GM19463 (cell line): ENCODE results near the gene MLLT10.
"Not testable (repeated sequence)": the region's sequence is repeated elsewhere in the genome, so short reads cannot be mapped to it uniquely, and the experiment has no call there.

Experiments
- ATAC-seq: cut with Tn5 transposase; IDR thresholded peaks from one replicate; pipeline ENCODE4 v1.9.1; 2021; ENCODE audit warnings: mild to moderate bottlenecking, moderate library complexity; ENCODE audit not compliant: unreplicated experiment

The MLLT10 gene

GRCh38 chr10:21628023-21628422 lies 94.0 kb downstream of the MLLT10 start:
- no peak for ATAC-seq

DNA sequence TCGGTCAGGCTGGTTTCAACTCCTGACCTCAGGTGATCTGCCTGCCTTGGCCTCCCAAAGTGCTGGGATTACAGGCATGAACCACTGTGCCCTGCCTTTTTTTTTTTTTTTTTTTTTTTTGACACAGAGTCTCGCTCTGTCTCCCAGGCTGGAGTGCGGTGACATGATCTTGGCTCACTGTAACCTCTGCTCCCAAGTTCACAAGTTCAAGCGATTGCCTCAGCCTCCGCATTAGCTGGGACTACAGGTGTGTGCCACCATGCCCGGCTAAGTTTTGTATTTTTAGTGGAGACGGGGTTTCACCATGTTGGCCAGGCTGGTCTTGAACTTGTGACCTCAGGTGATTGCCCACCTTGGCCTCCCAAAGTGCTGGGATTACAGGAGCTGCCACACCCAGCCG lies 94.6 kb downstream of the MLLT10 start:
- not testable (repeated sequence) for ATAC-seq

GRCh38 chr10:21634599-21635365 lies 100.8 kb downstream of the MLLT10 start:
- ATAC-seq: no peak

DNA sequence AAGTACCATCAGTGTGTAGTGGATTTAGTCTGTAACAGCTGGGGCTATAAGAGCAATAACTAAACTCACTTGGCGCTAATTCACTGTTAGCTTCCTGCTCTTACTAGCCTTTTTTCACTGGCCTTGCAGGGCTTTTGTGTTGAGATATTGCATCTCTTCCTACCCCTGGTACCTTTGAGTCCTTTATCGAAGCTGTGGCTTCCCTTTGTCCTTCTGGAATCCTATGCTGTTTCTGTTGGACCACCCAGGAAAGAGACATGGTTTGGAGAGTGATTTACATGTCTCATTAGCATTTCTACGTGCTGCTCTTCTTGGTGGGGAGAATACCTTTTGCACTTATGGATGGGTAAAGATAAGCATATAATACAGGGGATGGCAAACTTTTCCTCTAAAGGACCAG lies 103.8 kb downstream of the MLLT10 start:
- ATAC-seq: no peak

GRCh38 chr10:21638681-21639080 lies 104.6 kb downstream of the MLLT10 start:
- no peak for ATAC-seq

DNA sequence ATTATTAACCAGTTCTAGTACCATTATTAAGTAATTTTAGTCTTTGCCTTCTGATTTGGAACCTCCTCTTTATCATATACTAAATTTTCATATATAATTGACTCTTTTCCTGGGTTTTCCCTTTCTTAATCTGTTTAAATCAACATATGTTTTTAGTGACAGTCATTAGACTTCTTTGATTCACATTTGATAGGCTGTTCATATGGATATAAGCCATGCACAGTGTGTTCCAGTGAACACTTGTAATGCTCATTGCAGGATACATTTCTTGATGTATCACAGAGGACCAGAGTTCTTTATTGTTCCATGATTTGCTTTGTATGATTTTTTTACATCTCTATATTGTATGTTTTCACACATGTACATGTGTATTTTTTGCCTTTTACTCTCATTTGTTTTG lies 114.0 kb downstream of the MLLT10 start:
- no peak for ATAC-seq

GRCh38 chr10:21649454-21649872 lies 115.4 kb downstream of the MLLT10 start:
- ATAC-seq: no peak

- no peak for ATAC-seq
These were observed 116.3 kb downstream of the MLLT10 start for GRCh38 chr10:21650353-21650752.

- no peak for ATAC-seq
These were observed 121.2 kb downstream of the MLLT10 start for GRCh38 chr10:21655236-21655635.

- ATAC-seq: no peak
These were observed 121.7 kb downstream of the MLLT10 start for GRCh38 chr10:21655687-21656086.

DNA sequence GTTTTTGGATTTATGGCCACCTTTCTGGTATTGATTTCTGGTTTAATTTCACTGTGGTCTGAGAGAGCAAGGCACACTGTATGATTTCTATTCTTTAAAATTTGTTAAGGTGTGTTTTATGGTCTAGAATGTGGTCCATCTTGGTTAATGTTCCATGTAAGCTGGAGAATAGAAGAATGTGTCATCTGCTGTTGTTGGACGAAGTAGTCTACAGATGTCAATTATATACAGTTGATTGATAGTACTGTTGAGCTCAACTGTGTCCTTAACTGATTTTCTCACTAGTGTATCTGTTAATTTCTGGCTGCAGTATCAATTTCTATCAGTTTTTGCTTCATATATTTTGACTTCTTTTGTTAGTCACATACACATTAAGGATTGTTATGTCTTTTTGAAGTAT lies 127.1 kb downstream of the MLLT10 start:
- no peak for ATAC-seq

- ATAC-seq: no peak
These were observed 127.9 kb downstream of the MLLT10 start for GRCh38 chr10:21661935-21662334.

DNA sequence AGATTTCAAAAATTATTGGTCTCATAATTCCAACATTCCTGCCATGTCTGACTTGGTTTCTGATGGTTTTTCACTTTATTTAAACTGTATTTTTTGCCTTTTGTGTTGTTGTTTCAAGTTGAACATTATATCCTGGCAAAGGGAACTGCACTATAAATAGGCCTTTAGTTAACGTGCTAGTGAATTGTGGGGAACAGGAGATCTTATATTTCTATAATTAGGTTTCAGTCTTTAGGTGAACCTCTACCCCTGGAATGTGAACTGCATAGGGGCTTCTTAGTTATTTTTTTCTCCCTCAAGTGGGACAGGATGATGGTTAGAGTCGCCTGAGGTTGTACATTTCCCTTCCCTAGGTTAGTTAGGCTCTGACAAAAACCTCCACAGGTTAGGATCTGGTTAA lies 128.6 kb downstream of the MLLT10 start:
- no peak for ATAC-seq

GRCh38 chr10:21668831-21669230 lies 134.8 kb downstream of the MLLT10 start:
- no peak for ATAC-seq

DNA sequence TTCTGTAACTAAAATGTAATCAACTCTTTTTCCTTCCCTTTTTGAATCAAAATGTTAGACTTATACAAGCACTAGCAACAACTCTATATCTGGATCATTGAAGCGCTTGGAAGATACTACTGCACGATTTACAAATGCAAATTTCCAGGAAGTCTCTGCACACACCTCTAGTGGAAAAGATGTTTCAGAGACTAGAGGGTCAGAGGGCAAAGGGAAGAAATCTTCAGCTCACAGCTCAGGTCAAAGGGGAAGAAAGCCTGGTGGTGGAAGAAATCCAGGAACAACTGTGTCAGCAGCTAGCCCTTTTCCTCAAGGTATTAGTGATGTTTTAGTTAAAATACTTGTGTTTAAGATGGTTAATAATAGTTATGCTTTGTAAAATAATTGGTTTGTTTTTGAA lies 136.4 kb downstream of the MLLT10 start:
- no peak for ATAC-seq

DNA sequence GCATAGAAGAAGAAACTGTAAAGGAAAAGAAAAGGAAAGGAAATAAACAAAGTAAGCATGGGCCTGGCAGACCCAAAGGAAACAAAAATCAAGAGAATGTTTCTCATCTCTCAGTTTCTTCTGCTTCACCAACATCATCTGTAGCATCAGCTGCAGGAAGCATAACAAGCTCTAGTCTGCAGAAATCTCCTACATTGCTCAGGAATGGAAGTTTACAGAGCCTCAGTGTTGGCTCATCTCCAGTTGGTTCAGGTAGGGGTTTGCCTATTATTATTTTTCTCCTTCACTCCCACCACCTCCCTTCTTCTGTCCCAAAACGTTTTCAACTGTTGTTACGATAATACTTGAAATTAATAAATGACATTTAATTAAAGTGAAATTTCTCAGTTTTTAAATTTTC lies 139.6 kb downstream of the MLLT10 start:
- no peak for ATAC-seq

GRCh38 chr10:21675157-21675796 lies 141.2 kb downstream of the MLLT10 start:
- no peak for ATAC-seq

DNA sequence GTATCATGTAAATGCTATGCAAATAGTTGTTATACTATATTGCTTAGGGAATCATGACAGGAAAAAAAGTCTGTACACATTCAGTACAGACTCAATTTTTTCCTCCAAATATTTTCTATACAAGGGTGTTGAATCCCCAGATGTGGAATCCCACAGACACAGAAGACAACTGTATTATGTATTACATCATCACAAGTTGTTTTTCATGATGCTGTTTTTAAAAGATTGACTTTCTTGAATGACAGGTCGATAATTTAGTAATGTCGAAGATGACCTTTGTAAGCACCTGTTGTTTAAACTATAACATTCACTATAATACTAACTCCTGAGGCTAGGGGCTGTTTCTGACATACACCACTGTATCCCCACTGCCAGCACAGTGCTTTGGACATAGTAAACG lies 143.5 kb downstream of the MLLT10 start:
- ATAC-seq: no peak

DNA sequence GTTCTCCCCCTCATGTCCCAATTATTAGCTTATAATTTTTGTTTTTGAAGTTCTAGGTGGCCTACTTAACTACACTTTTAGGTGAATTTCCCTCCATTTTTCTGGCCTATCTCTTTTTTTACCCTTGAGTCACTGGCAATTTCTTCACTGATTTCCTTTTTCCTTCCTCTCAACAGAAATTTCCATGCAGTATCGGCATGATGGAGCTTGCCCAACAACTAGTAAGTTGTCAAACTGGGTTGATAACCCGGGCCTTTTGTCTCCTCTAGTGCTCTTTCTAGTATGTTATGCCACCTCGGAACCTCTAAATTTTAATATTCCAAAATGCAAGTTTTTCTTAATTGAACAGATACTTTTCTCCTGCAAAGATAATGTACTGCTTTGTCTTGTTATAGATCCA lies 147.1 kb downstream of the MLLT10 start:
- ATAC-seq: no peak

- no peak for ATAC-seq
These were observed 153.4 kb downstream of the MLLT10 start for GRCh38 chr10:21687266-21688008.

GRCh38 chr10:21688009-21688332 lies 153.9 kb downstream of the MLLT10 start:
- ATAC-seq: no peak

- ATAC-seq: no peak
These were observed 154.8 kb downstream of the MLLT10 start for GRCh38 chr10:21688870-21689269.
